AG04449 (cell line): Measurements from ENCODE around the gene BMPR1B.

Experiments
- CTCF ChIA-PET: fragments of 350-600 bp; formaldehyde crosslinking; extraction: SDS; loops from one replicate; lab custom pipeline; 2021; ENCODE audit warnings: antibody characterized with exemption; lab: Yijun Ruan, JAX
- POLR2A ChIA-PET: fragments of 400-600, 350-600 bp; formaldehyde crosslinking; extraction: SDS; loops from one replicate; lab custom pipeline; 2020; ENCODE audit warnings: antibody characterized with exemption, inconsistent platforms; lab: Yijun Ruan, JAX
- DNase-seq: peaks from one replicate; pipeline ENCODE4 v3.0.0-alpha.2; 2010; ENCODE audit warnings: low read depth, low spot score
- H3K4me3 ChIP-seq: 2 replicates; pipeline ENCODE4 v1.5.1; 2011; ENCODE audit warnings: low read depth, mild to moderate bottlenecking, control low read depth, low read length
- CTCF ChIP-seq: IDR thresholded peaks from one replicate; pipeline ENCODE4 v1.5.1; 2011; ENCODE audit warnings: mild to moderate bottlenecking, moderate library complexity, low read length, control low read depth, inconsistent platforms; ENCODE audit not compliant: insufficient read depth; ENCODE audit errors: missing control alignments

BMPR1B gene

GRCh38 chr4:94931626-94932025 lies 173.9 kb downstream of the BMPR1B start:
- no peak for TF ChIP-seq CTCF
- ChIA-PET CTCF (no interaction called here), POLR2A (no interaction called here)
- H3K4me3 ChIP-seq = no peak overlapping the region
- no peak for DNase-seq

GRCh38 chr4:94932366-94932765 lies 174.6 kb downstream of the BMPR1B start:
- ChIA-PET CTCF (no interaction called here), POLR2A (no interaction called here)
- TF ChIP-seq CTCF = no peak
- H3K4me3 ChIP-seq = no peak overlapping the region
- DNase-seq = no peak

GRCh38 chr4:94933799-94934198 lies 176.0 kb downstream of the BMPR1B start:
- DNase-seq = no peak
- no peak for TF ChIP-seq CTCF
- no peak overlapping the region for H3K4me3 ChIP-seq
- ChIA-PET CTCF (no interaction called here), POLR2A (no interaction called here)

DNA sequence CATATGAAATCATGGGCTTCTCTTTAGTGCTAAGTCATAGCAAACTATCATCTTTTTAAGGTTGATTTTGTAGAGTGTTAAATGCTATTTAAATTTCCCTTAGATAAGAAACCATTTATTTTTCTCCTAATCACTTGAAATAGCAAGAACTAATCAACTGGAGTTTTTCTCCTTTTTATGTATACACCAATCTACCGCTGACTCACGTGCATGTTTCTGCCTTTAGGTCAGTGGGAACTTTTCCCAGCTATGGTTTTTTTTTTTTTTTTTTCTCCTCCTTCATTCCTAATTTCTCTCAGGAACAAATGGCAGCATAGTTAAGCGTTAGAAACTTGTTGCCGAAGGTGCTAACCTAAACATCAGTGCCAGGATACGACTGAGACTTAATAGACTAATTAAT lies 176.4 kb downstream of the BMPR1B start:
- H3K4me3 ChIP-seq = no peak overlapping the region
- no peak for TF ChIP-seq CTCF
- ChIA-PET CTCF (no interaction called here), POLR2A (no interaction called here)
- DNase-seq = no peak

GRCh38 chr4:94934864-94935263 lies 177.1 kb downstream of the BMPR1B start:
- CTCF ChIA-PET = no interaction called here
- TF ChIP-seq CTCF = no peak
- no peak for DNase-seq
- POLR2A ChIA-PET = no interaction called here
- H3K4me3 ChIP-seq = no peak overlapping the region

DNA sequence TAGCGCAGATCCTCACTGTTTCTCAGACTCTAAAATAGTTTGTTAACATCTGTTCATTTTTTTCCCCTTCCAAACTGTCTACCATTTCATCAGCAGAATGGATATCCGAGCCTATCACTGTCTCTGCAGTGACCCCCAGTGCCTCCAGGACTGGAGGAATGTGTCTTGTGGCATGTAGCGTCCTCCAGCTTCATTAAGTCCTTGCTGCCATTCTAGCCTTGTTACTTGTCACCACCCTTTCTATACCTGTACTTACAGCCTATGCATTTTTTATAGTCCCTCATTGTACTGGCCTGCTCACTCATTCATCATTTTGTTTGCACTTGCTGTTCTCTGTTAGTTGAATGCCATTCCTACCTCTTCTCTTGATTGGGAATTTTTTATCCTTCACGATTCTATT lies 179.1 kb downstream of the BMPR1B start:
- no peak for TF ChIP-seq CTCF
- DNase-seq = no peak
- ChIA-PET CTCF (no interaction called here), POLR2A (no interaction called here)
- no peak overlapping the region for H3K4me3 ChIP-seq
